ENCODE results near the gene ANTXRL.
"Not testable (repeated sequence)": the region's sequence is repeated elsewhere in the genome, so short reads cannot be mapped to it uniquely, and the experiment has no call there.

The ANTXRL gene

GRCh38 chr10:46277840-46278239, 9.0 kb upstream of the ANTXRL start:
- no peak for DNase-seq

GRCh38 chr10:46282421-46282831, 4.4 kb upstream of the ANTXRL start:
- not testable (repeated sequence) for DNase-seq

- DNase-seq = no peak
Measured at GRCh38 chr10:46282842-46283574, 3.8 kb upstream of the ANTXRL start.

GRCh38 chr10:46283580-46284285, 3.1 kb upstream of the ANTXRL start:
- no peak for DNase-seq

GRCh38 chr10:46284286-46285229, 2.2 kb upstream of the ANTXRL start:
- no peak for DNase-seq

- DNase-seq = no peak
Measured at GRCh38 chr10:46285300-46285699, 1.5 kb upstream of the ANTXRL start.

- no peak for DNase-seq
Measured at GRCh38 chr10:46285966-46286620, 704 bp upstream of the ANTXRL start.

GRCh38 chr10:46287846-46288477, 1.2 kb downstream of the ANTXRL start:
- no peak for DNase-seq

- no peak for DNase-seq
Measured at GRCh38 chr10:46288601-46289206, 1.9 kb downstream of the ANTXRL start.

- DNase-seq = no peak
Measured at GRCh38 chr10:46289209-46289810, 2.5 kb downstream of the ANTXRL start.

GRCh38 chr10:46290101-46290886, 3.5 kb downstream of the ANTXRL start:
- DNase-seq = no peak

- no peak for DNase-seq
Measured at GRCh38 chr10:46291817-46292572, 5.2 kb downstream of the ANTXRL start.

GRCh38 chr10:46292573-46293023, 5.8 kb downstream of the ANTXRL start:
- DNase-seq = no peak

- DNase-seq = no peak
Measured at GRCh38 chr10:46293228-46293627, 6.4 kb downstream of the ANTXRL start.

- DNase-seq = no peak
Measured at GRCh38 chr10:46293832-46294640, 7.2 kb downstream of the ANTXRL start.

GRCh38 chr10:46294641-46295220, 7.9 kb downstream of the ANTXRL start:
- DNase-seq = no peak

- not testable (repeated sequence) for DNase-seq
Measured at GRCh38 chr10:46295350-46296010, 8.7 kb downstream of the ANTXRL start.

- DNase-seq = not testable (repeated sequence)
Measured at GRCh38 chr10:46296086-46296485, 9.3 kb downstream of the ANTXRL start.

Measured in DMS79 (cell line).